ENCODE measurements around the gene YWHAH.
"Not testable (repeated sequence)": the region's sequence is repeated elsewhere in the genome, so short reads cannot be mapped to it uniquely, and the experiment has no call there.

The YWHAH gene

DNA sequence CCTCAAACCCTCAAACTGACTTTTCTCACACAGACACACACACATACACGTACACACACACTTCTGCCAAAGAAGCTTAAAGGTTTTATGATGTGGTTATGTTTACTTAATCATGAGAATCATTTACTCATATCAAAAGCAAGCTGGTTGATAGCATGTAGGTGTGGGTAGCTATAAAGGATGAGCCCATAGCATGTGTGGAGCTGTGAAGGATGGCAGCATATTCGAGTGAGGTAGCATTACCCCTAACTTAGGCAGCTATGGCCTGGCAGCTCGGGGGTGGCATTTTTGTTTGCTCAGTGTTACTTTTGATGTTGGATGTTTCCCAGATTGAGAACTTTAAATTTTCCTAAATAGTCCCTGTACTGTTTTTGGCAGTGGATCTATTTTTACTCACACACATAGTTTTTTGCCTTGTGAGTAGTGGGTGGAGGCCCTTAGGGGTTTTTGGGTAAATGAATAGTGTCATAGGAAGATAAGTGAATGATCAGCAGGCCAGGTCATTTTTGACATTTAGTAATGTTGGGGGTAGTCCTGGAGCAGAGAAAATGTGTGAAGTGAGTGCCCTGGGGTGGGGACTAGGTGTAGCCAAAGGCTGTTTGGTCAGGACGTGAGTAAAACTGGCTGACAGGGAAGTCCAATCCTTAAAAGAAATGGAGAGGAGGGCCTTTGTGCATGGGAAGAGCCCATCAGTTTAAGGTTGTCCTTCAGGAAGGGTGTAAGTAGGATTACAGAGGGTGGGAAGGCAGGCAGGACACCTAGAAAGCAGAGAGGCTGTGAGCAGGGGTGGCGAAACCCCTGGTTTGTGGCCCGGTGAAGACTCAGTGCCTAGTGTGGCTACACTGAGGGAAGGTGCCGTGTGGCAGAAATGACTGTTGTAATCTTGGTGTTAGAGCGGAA is 7.1 kb downstream of the YWHAH start:
- DNase-seq: no peak

DNA sequence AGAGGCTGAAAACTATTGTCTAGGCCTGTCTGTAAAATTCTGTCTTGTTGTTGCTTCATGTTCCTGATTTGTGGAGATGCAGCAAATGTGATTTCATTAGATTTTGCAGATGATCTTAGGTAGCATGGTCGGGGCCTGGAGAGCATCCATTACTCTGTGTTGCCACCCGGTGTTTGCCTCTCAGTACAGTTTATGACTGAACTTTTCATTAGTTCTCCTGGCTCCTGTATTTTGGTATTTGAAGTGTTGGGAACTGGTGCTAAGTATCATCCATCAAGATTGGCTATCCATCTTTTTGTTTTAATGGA is 7.7 kb downstream of the YWHAH start:
- DNase-seq: no peak

DNA sequence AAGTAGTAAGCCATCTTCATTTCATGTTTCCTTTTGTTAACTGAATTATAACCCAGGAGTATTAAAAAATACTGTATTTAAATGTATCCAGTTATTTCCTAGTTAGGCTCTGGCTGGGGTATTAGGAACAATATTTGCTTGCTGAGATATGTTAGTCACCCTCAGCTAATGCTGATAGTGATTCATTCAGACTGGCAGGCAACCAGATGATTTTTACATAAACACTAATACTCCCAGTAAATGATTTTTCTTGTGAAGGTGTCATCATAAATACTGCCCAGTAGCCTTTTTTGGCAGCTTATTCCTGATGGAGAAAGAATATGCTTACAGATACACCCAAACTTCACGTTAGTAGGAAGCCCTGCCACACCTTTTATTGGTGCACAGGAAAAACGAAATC is 8.1 kb downstream of the YWHAH start:
- no peak for DNase-seq

DNA sequence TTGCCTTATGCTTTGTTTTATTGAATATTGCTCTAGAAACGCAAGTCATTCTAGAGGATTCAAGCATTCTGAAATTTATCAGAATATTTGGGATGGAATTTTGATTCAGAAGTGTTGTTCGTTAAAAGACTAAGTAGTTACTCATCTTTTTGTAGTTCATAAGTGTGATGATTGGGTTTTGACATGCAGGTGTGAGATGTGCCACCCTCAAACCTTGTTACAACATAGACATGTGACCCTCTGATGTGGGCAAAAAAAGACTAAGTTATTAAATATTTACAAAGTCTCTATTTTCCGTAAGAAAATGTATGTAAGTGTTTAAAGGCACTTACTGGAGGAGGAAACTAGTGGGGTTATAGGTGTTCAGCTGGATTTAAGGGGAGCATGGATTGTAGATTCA is 8.9 kb downstream of the YWHAH start:
- DNase-seq: no peak

DNA sequence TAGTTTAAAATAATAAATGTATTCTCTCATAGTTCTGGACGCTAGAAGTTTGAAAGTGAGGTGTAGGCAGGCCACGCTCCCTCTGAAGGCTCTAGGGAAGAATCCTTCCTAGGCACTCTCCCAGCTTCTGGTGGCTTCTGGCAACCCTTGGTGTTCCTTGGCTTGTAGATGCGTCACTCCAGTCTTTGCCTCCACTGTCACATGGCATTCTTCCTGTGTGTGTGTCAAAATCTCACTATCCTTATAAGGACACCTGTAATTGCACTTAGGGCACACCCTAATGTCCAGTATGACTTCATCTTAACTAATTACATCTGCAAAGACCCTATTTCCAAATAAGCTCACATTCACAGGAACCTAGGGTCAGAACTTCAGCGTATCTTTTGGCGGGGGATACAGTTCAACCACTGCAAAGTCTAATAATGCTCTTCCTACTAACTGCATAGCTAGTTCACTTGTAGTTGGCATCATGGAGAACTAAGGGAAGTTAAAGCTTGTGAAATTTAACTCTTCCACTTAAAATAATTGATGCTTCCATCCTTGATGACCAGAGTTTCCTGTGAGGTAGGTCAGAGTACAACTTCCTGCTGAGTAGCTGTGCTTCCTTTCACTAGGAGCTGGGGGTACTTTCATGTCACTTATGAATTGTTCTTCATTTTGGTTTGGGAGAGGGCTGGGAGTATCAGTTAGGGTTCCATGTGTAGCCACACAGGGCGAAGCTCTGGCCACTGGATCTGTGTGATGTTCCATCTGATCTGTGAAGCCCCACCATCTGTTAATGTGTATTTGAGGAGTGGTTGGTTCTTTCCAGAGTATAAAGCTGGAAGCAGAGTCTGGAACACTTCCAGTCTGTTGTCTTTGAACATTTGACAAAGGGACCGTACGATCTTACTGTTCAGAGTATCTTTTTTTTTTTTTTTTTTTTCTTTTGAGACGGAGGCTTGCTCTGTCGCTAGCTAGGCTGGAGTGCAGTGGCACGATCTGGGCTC is 10.5 kb downstream of the YWHAH start:
- no peak for DNase-seq

DNA sequence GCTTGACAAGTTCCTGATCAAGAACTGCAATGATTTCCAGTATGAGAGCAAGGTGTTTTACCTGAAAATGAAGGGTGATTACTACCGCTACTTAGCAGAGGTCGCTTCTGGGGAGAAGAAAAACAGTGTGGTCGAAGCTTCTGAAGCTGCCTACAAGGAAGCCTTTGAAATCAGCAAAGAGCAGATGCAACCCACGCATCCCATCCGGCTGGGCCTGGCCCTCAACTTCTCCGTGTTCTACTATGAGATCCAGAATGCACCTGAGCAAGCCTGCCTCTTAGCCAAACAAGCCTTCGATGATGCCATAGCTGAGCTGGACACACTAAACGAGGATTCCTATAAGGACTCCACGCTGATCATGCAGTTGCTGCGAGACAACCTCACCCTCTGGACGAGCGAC is 12.0 kb downstream of the YWHAH start:
- DNase-seq: no peak

DNA sequence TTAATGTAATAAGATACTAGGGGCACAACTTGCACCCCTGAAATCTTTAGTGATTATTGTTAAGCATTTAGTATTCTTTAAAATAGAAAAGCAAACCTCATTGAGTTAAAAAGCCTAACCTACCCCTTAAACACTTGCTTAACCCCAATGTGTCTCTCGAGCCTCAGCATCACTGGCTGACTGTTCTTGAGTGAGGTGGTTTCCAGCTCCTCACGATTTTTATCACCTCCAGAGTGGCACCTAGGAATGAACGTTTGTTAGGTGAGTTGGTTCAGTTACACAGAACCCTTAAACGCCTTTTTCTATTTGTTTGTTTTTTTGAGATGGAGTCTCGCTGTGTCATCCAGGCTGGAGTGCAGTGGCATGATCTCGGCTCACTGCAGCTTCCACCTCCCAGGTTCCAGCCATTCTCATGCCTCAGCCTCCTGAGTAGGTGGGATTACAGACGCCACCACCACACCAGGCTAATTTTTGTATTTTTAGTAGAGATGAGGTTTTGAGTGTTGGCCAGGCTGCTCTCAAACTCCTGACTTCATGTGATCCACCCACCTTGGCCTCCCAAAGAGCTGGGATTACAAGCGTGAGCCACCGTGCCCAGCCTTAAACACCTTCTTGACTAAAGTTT is 13.7 kb downstream of the YWHAH start:
- DNase-seq: no peak

DNA sequence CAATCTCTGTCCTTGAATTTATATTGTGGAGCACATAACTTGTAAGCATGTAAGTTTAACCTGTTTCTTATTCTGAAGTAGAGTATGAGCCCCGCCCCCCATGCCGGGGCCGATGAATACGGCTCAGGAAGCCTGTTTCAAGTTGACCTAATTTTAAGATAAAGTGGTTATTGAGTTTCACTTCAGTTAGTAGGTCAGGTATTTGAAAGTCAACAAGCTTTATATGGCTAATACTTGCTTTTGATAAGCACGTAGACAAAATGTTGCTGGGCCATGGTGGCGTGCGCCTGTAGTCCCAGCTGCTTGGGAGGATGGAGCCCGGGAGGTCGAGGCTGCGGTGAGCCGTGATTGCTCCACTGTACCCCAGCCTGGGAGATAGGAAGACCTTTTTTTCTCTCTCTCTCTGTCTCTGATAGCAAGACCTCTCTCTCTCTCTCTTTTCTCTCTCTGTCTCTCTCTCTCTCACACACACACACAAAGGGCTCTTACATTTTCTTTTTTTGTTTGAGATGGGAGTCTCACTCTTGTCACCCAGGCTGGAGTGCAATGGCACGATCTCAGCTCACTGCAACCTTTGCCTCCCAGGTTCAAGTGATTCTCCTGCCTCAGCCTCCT is 14.4 kb downstream of the YWHAH start:
- DNase-seq: no peak

DNA sequence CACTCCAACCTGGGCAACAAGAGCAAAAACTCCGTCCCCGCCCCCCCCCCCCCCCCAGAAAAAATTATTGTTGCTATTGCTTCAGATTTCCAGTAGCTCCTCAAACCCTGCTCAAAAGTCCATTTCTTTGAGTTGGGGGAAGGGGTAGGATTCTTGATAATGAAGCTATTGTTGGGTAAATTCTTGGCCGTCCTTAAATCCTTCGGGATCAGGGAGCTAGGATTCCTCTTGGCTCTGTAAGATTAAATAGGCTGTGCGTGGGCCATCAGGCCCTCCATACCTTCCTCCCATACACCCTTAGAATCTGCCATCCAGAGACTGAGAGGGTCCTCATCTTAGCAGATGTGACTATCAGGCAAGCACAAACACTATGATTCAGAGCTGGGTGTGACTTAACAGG is 16.4 kb downstream of the YWHAH start:
- no peak for DNase-seq

DNA sequence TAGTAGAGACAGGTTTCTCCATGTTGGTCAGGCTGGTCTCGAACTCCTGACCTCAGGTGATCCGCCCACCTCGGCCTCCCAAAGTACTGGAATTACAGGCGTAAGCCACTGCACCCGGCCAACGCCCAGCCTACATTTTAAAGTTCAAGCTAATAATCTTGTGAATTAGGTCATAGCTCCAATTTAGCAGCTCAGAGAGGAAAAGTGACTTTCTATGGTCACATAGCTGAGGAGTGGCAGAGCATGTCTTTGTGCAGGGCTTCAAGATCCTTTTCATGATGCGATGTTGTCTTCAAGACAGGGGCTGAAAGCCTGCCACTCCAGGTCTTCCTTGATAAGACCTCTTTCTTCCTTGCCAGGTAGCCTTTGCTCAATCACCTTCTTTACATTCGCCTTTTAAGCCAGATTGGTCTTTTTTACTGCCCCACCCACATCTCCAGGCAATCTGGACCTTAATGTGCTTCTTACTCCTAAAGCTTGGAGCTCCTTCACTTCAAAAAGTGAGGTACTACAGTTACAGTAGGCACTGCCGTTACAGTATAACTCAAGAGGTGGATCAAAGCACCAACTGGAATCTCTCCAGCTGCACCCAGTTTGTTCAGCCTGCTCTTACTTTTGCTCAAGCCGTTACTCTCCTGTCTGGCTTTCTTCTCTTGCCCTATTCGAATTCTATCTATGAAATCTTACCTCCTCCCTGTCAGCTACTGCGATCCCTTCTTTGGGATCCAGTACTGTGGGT is 18.2 kb downstream of the YWHAH start:
- DNase-seq: no peak

DNA sequence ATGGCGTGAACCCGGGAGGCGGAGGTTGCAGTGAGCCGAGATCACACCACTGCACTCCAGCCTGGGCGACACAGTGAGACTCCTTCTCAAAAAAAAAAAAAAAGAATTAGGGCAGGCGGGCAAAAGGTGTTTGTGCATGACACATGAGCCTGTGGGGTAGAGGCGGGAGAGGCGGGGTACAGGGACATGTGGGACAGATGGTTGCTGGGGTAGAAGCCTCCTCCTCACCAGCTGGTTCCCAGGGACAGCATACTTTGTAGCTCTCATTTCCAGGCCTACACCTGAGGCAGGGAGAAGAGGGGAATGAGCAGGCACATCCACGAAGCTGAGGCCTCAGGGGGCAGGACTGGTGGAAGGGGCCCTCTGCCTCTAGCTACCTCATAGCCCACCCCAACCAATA is 23.7 kb downstream of the YWHAH start:
- DNase-seq: no peak

DNA sequence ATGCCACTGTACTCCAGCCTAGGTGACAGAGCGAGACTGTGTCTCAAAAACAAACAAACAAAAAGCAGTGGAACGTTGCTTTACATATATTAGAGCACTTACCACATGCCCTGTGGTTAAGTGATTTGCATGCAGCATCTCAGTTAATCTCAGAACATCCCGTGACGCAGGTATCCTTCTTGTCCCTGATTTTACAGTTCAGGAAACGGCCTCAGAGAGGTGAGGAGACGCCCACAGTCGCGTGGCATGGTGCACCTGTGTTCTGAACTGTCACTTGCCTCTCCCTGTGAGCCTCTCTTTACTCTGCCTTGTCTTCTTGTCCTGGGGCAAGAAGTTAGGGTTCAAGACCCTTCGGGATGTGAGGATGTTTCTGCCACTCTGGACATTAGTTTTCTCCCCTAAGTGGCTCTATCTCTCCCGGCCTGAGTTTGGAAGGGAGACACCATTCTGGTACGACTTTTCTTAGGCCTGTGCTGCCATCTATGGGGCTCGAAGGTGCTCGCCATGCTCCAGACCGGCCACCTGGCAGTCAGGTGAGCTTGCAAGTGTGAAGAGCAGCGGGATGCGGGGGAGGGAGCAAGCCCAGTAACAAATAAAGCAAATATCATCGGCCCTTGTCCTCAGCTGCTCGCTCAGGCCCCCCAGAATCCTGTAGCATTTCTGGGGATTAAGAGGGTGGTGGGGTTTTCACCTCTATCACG is 25.6 kb downstream of the YWHAH start:
- DNase-seq: peak; percentile 78 to 79

DNA sequence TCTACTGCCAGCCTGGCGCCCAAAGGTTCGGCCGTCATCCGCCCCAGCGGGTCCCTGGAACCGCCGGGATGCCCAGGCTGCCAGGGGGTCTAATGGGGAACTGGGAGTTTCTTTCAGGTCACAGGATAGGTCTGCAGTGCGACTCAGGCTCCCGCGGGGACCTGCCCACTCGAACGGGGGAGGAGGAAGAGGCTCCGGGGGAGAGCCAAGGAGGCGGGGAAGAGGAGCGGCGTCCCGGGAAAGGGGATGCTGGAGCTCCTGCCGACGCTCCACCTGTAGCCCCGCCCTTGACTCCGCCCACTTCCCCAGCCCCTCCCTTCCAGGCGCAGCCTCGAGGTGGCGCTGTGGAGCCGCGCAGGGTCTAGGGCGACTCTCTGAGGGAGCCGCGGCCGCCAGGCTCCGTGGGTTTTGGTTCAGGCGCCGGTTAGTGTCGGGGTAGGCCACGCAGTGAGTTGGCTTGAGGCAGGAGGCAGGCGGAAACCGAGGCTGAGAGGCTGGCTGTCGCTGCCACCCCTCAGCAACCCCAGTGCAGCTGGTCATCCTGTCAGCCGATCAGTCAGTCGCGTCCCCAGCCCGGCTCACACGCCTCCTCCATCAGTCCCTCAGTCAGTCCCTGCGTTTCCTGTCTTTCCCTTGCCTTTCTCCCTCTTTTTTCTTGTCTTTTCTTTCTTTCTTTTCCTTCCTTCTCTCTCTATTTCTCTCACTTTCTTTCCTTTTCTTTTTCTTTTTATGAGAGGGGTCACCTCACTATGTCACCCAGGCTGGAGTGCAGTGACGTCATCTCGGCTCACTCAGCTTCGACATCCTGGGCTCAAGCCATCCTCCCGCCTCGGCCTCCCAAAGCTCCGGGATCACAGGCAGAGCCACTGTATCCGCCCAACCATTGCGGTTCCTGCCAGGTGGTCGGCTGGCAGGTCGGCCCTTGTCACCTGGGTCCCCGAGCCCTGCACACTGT is 26.4 kb downstream of the YWHAH start:
- DNase-seq: peak in 1 of 2 experiments; percentile 79

DNA sequence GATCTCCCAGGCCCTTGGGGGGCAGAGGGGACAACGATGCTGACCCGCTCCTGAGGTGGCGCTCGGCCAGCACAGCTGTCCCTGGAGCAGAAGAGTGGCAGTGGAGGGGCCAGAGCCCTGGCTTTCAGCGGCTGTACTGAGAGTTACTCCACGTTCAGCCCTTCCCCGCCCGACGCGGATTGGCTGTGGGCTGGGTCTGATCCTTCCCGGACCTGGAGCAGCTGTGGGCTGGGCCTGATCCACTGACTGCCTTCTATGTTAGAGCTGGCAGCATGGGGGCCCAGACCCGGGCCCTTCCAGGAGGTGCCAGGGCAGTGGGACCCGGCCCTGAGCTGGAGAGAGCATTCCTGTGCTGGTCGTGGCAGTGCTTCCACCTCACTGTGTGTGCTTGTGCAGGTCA is 27.8 kb downstream of the YWHAH start:
- DNase-seq: no peak

DNA sequence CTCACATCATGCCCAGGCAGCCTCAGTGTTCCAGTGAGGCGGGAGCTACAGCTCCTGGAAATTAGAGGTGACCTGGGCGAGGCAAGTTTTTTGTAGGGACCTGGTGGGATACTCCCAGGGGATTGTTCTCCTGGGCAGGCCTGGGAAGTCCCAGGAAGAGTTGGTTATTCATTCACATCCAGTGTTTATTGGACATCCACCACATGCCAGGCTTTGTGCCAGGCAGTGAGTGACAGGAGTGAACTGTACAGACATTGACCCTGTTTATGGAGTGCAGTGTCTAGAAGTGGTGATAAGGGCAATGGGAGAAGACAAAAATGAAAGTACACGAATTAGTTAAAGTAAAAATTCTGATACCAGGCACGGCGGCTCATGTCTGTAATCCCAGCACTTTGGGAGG is 29.4 kb downstream of the YWHAH start:
- no peak for DNase-seq

DNA sequence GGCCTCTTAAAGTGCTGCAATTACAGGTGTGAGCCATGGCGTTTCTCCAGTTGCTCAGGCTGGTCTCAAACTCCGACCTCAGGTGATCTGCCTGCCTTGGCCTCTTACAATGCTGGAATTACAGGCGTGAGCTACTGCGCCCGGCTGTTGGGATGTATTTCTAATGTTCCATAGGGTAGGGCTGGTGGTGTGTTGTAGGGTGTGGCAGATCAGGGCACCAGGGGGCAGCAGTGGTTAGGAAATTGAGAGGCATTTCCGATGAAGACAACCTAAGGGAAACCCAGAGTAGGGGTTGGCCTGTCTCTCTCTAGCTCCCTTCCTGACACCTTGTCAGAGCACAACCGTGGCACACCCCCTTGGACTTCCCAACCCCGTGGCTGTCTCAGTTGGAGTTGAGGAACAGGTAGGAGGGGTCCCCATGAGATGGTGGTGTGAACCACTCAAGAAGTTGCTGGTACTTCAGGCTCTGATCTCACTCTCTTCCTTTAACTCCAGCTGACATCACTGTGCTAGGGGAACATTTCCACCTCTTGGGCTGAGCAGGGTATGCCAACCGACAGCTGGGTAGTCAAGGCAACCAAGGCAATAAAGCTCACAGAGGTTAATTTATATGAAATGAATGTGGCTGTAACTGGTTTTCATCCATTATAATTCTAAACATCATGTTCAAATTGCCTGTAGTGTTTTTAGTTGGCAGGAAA is 33.0 kb downstream of the YWHAH start:
- peak; percentile 53 to 83 for DNase-seq

DNA sequence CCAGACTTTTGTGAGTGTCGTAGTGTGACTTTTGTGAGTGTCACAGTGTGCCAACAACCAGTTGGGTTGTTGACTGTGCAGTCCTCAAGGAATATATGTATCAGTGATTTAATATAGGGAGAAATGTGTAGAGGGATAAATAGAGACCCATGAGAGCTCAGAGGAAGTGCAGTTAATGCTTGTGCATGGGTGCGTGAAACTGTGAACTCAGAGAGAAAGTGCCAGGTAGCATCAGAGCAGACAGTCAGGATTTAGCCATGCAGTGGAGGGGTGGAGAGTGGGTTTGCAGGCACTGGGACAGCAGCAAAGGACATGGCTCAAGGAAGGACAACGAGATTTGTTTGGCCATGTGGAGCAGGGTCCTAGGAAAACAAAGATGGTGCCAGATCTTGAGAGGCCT is 33.6 kb downstream of the YWHAH start:
- no peak for DNase-seq

DNA sequence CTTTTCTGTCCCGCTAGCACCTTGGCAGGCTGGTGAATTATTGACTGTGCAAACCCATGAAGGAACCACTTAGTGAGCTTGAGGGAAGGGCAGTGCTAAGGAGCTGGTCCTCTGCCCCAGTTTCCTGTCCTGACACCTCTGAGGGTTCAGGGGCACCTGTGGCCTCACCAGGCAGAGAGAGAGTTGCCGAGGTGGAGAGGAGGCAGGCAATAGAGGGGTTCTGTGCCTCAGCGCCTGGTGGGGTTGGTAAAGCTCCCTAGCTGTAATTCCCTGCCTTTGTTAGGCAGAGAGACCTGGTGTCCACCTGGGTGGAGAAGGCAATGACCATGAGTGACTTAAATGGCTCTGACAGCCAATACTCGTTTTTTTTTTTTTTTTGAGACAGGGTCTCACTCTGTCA is 36.3 kb downstream of the YWHAH start:
- DNase-seq: no peak

DNA sequence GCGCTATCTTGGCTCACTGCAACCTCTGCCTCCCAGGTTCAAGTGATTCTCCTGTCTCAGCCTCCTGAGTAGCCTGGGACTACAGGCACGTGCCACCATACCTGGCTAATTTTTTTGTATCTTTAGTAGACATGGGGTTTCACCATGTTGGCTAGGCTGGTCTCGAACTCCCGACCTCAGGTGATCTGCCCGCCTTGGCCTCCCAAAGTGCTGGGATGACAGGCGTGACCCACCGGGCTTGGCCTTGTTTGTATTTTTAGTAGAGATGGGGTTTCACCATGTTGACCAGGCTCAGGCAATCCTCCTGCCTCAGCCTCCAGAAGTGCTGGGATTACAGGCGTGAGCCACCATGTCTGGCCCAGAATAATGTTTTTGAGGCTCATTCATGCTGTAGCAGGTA is 37.6 kb downstream of the YWHAH start:
- not testable (repeated sequence) for DNase-seq
